DND-41 (cell line): Measurements from ENCODE around the gene TMEM60.

ENCODE experiments used
- ATAC-seq: fragments of 200-7000 bp; cut with Tn5 transposase; 3 replicates; pipeline ENCODE4 v1.9.1; 2021; ENCODE audit warnings: low read depth; ENCODE audit not compliant: insufficient read depth
- DNase-seq: peaks from one replicate; pipeline ENCODE4 v3.0.0-alpha.2; 2020
- H2AFZ ChIP-seq: 2 replicates; pipeline ENCODE4 v1.6.0; 2012; ENCODE audit warnings: low read depth, low read length
- H3K27ac ChIP-seq: 2 replicates; pipeline ENCODE4 v1.5.1; 2012; ENCODE audit warnings: low read length, inconsistent platforms
- H3K27me3 ChIP-seq: fragments of 200-600 bp; sonication (generic); 2 replicates; pipeline ENCODE4 v1.6.0; 2012; ENCODE audit warnings: low read length, mild to moderate bottlenecking, inconsistent platforms; ENCODE audit not compliant: insufficient read depth, poor library complexity
- H3K36me3 ChIP-seq: 2 replicates; pipeline ENCODE4 v1.5.1; 2012; ENCODE audit warnings: low read length, inconsistent platforms; ENCODE audit not compliant: insufficient read depth
- H3K4me1 ChIP-seq: 2 replicates; pipeline ENCODE4 v1.5.1; 2012; ENCODE audit warnings: mild to moderate bottlenecking, low read length; ENCODE audit not compliant: insufficient read depth
- H3K4me2 ChIP-seq: 2 replicates; pipeline ENCODE4 v1.6.0; 2012; ENCODE audit warnings: mild to moderate bottlenecking, moderate library complexity, low read length, inconsistent platforms; ENCODE audit not compliant: insufficient read depth
- H3K4me3 ChIP-seq, 2 experiments: fragments of 200-600 bp in 1 of 2; shearing (Covaris generic) in 1 of 2; 2 replicates each; pipeline ENCODE4 v1.5.1; 2012 to 2016; ENCODE audit warnings: inconsistent platforms in 2 of 2, low read length in 2 of 2, mild to moderate bottlenecking in 2 of 2, low read depth in 1 of 2, moderate library complexity in 1 of 2
- H3K79me2 ChIP-seq: 2 replicates; pipeline ENCODE4 v1.6.0; 2012; ENCODE audit warnings: low read length, inconsistent platforms; ENCODE audit not compliant: insufficient read depth
- H3K9ac ChIP-seq: 2 replicates; pipeline ENCODE4 v1.6.0; 2012; ENCODE audit warnings: low read depth, mild to moderate bottlenecking, inconsistent platforms, low read length, moderate library complexity
- H3K9me3 ChIP-seq: 2 replicates; pipeline ENCODE4 v1.5.1; 2012; ENCODE audit warnings: low read length, moderate library complexity, mild to moderate bottlenecking, inconsistent platforms; ENCODE audit not compliant: insufficient read depth, severe bottlenecking
- H4K20me1 ChIP-seq: 2 replicates; pipeline ENCODE4 v1.6.0; 2012; ENCODE audit warnings: low read length; ENCODE audit not compliant: insufficient read depth
- EZH2 ChIP-seq: IDR thresholded peaks from 3 replicates; pipeline ENCODE4 v1.6.1; 2012; ENCODE audit warnings: borderline replicate concordance, low read depth, mild to moderate bottlenecking, moderate library complexity, low read length, inconsistent platforms; ENCODE audit not compliant: severe bottlenecking
- TF ChIP-seq, protein P1 (sequence below): IDR thresholded peaks from 2 replicates; pipeline ENCODE4 v1.5.1; 2012; ENCODE audit warnings: borderline replicate concordance, low read length, moderate library complexity, mild to moderate bottlenecking; ENCODE audit not compliant: poor library complexity, severe bottlenecking; ENCODE audit errors: extremely low read depth

The TMEM60 gene

DNA sequence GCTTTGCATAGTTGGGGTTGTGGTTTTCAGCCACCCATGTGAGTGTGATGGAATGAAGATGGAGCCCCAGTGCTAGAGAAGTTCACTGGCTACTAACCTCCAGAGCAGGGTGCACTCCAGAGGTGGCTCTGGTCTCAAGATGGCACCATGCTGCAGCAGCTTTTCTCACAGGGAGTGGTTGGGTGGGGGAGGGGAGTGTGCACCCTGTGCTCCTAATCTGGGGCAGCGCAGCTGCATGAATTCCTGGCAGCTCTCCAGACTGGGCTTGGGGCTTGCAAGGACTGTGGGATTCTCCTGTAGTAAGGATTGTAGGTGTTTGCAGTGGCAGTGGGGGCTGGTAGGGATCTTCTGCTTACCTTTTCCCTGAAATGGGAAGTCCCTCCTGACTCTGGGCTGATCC is 24.0 kb upstream of the TMEM60 start:
- no peak overlapping the region for H2AFZ ChIP-seq
- no peak for ATAC-seq
- peaks cover 21% of the 10 kb centered on the region for H3K36me3 ChIP-seq

DNA sequence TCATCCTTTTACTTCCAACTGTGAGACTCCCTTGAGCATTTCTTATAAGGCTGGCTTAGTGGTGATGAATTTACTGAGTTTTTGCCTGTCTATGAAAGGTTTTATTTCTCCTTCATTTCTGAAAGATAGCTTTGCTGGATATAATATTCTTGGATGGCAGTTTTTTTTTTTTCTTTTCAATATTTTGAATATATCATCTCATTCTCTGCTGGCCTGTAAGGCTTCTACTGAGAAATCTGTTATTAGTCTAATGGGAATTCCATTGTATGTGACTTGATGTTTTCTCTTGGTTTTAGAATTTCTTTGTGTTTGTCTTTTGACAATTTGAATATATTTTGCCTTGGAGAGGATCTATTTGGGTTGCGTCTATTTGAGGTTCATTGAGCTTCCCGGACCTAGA is 22.7 kb upstream of the TMEM60 start:
- Histone ChIP-seq H4K20me1 (peaks cover 19% of the 10 kb centered on the region), H3K9me3 (peaks cover 37% of the 10 kb centered on the region), H3K27me3 (no peaks in the 10 kb centered on the region), H3K4me3 (no peak overlapping the region), H3K79me2 (peaks cover 94% of the 10 kb centered on the region), H3K4me2 (no peak overlapping the region), H3K27ac (no peak overlapping the region), H3K4me1 (no peaks in the 10 kb centered on the region), H3K9ac (no peak overlapping the region), H2AFZ (no peak overlapping the region), H3K36me3 (peaks cover 34% of the 10 kb centered on the region)
- DNase-seq (no peak), ATAC-seq (no peak)
- no peak for TF ChIP-seq EZH2
- TF ChIP-seq, protein P1, sequence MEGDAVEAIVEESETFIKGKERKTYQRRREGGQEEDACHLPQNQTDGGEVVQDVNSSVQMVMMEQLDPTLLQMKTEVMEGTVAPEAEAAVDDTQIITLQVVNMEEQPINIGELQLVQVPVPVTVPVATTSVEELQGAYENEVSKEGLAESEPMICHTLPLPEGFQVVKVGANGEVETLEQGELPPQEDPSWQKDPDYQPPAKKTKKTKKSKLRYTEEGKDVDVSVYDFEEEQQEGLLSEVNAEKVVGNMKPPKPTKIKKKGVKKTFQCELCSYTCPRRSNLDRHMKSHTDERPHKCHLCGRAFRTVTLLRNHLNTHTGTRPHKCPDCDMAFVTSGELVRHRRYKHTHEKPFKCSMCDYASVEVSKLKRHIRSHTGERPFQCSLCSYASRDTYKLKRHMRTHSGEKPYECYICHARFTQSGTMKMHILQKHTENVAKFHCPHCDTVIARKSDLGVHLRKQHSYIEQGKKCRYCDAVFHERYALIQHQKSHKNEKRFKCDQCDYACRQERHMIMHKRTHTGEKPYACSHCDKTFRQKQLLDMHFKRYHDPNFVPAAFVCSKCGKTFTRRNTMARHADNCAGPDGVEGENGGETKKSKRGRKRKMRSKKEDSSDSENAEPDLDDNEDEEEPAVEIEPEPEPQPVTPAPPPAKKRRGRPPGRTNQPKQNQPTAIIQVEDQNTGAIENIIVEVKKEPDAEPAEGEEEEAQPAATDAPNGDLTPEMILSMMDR, result no peak

More for the DNA sequence above, 24.0 kb upstream of the TMEM60 start:
- no peak overlapping the region for H3K9ac ChIP-seq
- no peak overlapping the region for H3K4me2 ChIP-seq
- no peaks in the 10 kb centered on the region for H3K27me3 ChIP-seq
- peaks cover 33% of the 10 kb centered on the region for H3K9me3 ChIP-seq
- no peaks in the 10 kb centered on the region for H3K4me1 ChIP-seq
- H4K20me1 ChIP-seq, result peaks cover 26% of the 10 kb centered on the region
- no peak for DNase-seq
- 0 out of 2 replicates have a peak overlapping the region, but pooled peaks have one; percentile 29 for H3K27ac ChIP-seq
- peaks cover 94% of the 10 kb centered on the region for H3K79me2 ChIP-seq
- TF ChIP-seq, protein P1, result no peak
- no peak for TF ChIP-seq EZH2
- H3K4me3 ChIP-seq, result no peak overlapping the region

GRCh38 chr7:77819021-77819420 is 20.8 kb upstream of the TMEM60 start:
- no peaks in the 10 kb centered on the region for H3K4me1 ChIP-seq
- H3K4me2 ChIP-seq, result no peak overlapping the region
- TF ChIP-seq, protein P1, result no peak
- TF ChIP-seq EZH2, result no peak
- no peak overlapping the region for H3K4me3 ChIP-seq
- DNase-seq (no peak), ATAC-seq (no peak)
- H3K79me2 ChIP-seq, result peaks cover 90% of the 10 kb centered on the region
- H3K9ac ChIP-seq, result no peak overlapping the region
- H4K20me1 ChIP-seq, result peaks cover 13% of the 10 kb centered on the region
- no peaks in the 10 kb centered on the region for H3K27me3 ChIP-seq
- peaks cover 38% of the 10 kb centered on the region for H3K36me3 ChIP-seq
- H3K27ac ChIP-seq, result no peak overlapping the region
- peaks cover 37% of the 10 kb centered on the region for H3K9me3 ChIP-seq
- H2AFZ ChIP-seq, result no peak overlapping the region

- DNase-seq (no peak), ATAC-seq (no peak)
- Histone ChIP-seq H2AFZ (no peak overlapping the region), H3K9me3 (peaks cover 4% of the 10 kb centered on the region), H3K79me2 (peaks cover 94% of the 10 kb centered on the region), H4K20me1 (peaks cover 16% of the 10 kb centered on the region; the same call in 1 of the 2 replicates), H3K4me3 (no peak overlapping the region), H3K36me3 (peaks cover 18% of the 10 kb centered on the region), H3K27me3 (no peaks in the 10 kb centered on the region), H3K4me2 (no peak overlapping the region), H3K9ac (no peak overlapping the region), H3K27ac (no peak overlapping the region), H3K4me1 (no peaks in the 10 kb centered on the region)
- TF ChIP-seq EZH2, result no peak
- TF ChIP-seq, protein P1, result no peak
These were observed 14.9 kb upstream of the TMEM60 start for GRCh38 chr7:77813180-77813579.
